GM10248 (cell line): ENCODE data around the gene PRRC2A.

Experiments used
- CTCF ChIA-PET: fragments of 300-600 bp; sonication (Branson Sonifier 250); formaldehyde crosslinking; extraction: SDS; loops from one replicate; lab custom pipeline; 2021; ENCODE audit warnings: antibody characterized with exemption; lab: Yijun Ruan, JAX
- POLR2A ChIA-PET: fragments of 350-650 bp; sonication (Branson Sonifier 250); formaldehyde crosslinking; extraction: SDS; loops from one replicate; lab custom pipeline; 2020; ENCODE audit warnings: antibody characterized with exemption; lab: Yijun Ruan, JAX
- DNase-seq: peaks from one replicate; pipeline ENCODE4 v3.0.0; 2012; ENCODE audit errors: extremely low spot score
- CTCF ChIP-seq: IDR thresholded peaks from 2 replicates; pipeline ENCODE4 v1.5.1; 2012; ENCODE audit warnings: mild to moderate bottlenecking, low read depth; ENCODE audit errors: extremely low read depth, missing control alignments, control extremely low read depth

PRRC2A gene

GRCh38 chr6:31658158-31658688 lies 37.7 kb downstream of the PRRC2A start:
- DNase-seq: no peak
- CTCF ChIA-PET: interaction anchor here (0.9 to 1.6 kb wide), 2 partner anchors 60 to 65 kb away, joined by 3 to 5 read pairs; partner anchors contain the start of gene NCR3
- no peak for TF ChIP-seq CTCF
- POLR2A ChIA-PET: no interaction called here

- no peak for TF ChIP-seq CTCF
- DNase-seq: no peak
- ChIA-PET CTCF (no interaction called here), POLR2A (no interaction called here)
Observed at GRCh38 chr6:31658983-31659648, 38.6 kb downstream of the PRRC2A start.

- CTCF ChIA-PET: interaction anchor here (0.8 to 1.7 kb wide), 2 partner anchors 63 to 71 kb away, joined by 3 read pairs; no protein-coding TSS in a partner anchor
- POLR2A ChIA-PET: interaction anchor here (0.7 to 1.0 kb wide), 3 partner anchors 7 to 168 kb away, joined by 3 to 6 read pairs (median 3); partner anchors contain the start of genes BAG6 and HSPA1B
- TF ChIP-seq CTCF: no peak
- DNase-seq: no peak
Observed at GRCh38 chr6:31659649-31660380, 39.3 kb downstream of the PRRC2A start.

- ChIA-PET POLR2A (interaction anchor here (0.6 to 1.0 kb wide), 5 partner anchors 8 to 755 kb away, joined by 3 to 6 read pairs (median 3); partner anchors contain the start of genes BAG6, HSPA1A, HSPA1B and HSPA1L), CTCF (interaction anchor here (0.8 to 4.2 kb wide), 6 partner anchors 8 to 228 kb away, joined by 3 to 27 read pairs (median 4); partner anchors contain the start of genes BAG6 and MSH5)
- no peak for TF ChIP-seq CTCF
- peak; percentile 86 for DNase-seq
Observed at GRCh38 chr6:31660381-31661261, 40.1 kb downstream of the PRRC2A start, which contains the start of gene C6orf47. C6orf47 (minus strand) TSS chr6:31660778; CDS start chr6:31659947, 831 bp downstream.

GRCh38 chr6:31661262-31662123 lies 41.0 kb downstream of the PRRC2A start:
- CTCF ChIA-PET: interaction anchor here (1.2 to 4.2 kb wide), 5 partner anchors 9 to 227 kb away, joined by 3 to 27 read pairs (median 6); partner anchors contain the start of genes BAG6 and MSH5
- DNase-seq: no peak
- POLR2A ChIA-PET: interaction anchor here (0.6 to 1.0 kb wide), 3 partner anchors 9 to 756 kb away, joined by 3 to 6 read pairs (median 3); partner anchors contain the start of genes BAG6, HSPA1A and HSPA1L
- no peak for TF ChIP-seq CTCF
